K562 (cell line): ENCODE measurements around the gene UBE2Q1. TPM values are rescaled to one million over a fixed set of nuclear protein-coding genes. Genes with fewer than 3 reads are reported as not detected.

Source experiments
- GTF2A2 ChIP-seq: IDR thresholded peaks from 2 replicates; pipeline ENCODE4 v1.6.1; 2016; ENCODE audit warnings: mild to moderate bottlenecking, missing genetic modification characterization, missing compliant biosample characterization
- HMG20A ChIP-seq: fragments of 450-650 bp; formaldehyde crosslinking; conservative IDR thresholded peaks from 2 replicates; pipeline ENCODE4 v1.4.0; 2020; ENCODE audit warnings: mild to moderate bottlenecking, mixed read lengths
- POU5F1 ChIP-seq: fragments of 150-350 bp; IDR thresholded peaks from 2 replicates; pipeline ENCODE4 v1.6.1; 2014; ENCODE audit warnings: borderline replicate concordance, low read length, low read depth, mild to moderate bottlenecking; ENCODE audit not compliant: partially characterized antibody
- RBM25 ChIP-seq: fragments of 200-400 bp; formaldehyde crosslinking; IDR thresholded peaks from 2 replicates; pipeline ENCODE4 v1.6.1; 2018; ENCODE audit warnings: low read length, low read depth, moderate library complexity; ENCODE audit not compliant: severe bottlenecking
- USF2 ChIP-seq: sonication (generic); formaldehyde crosslinking; IDR thresholded peaks from 2 replicates; pipeline ENCODE4 v1.5.0; 2020; ENCODE audit warnings: missing genetic modification reagents
- ZFPM2 ChIP-seq: fragments of 250-450 bp; sonication (Bioruptor Pico); IDR thresholded peaks from 2 replicates; pipeline ENCODE4 v1.5.1; 2022; ENCODE audit warnings: mild to moderate bottlenecking
- ZNF311 ChIP-seq: fragments of 250-450 bp; sonication (Bioruptor Pico); IDR thresholded peaks from 2 replicates; pipeline ENCODE4 v1.4.0; 2020; ENCODE audit warnings: mild to moderate bottlenecking, moderate library complexity
- ZNF551 ChIP-seq: fragments of 250-450 bp; sonication (Bioruptor Pico); IDR thresholded peaks from 2 replicates; pipeline ENCODE4 v1.5.0; 2021; ENCODE audit warnings: mild to moderate bottlenecking, moderate library complexity
- ZNF707 ChIP-seq: fragments of 250-450 bp; sonication (Bioruptor Pico); conservative IDR thresholded peaks from 2 replicates; pipeline ENCODE4 v1.8.0; 2022; ENCODE audit warnings: inconsistent platforms, mild to moderate bottlenecking, moderate library complexity
- polyA plus RNA-seq, 8 experiments: library from polyadenylated mRNA; depleted of rRNA in 4 of 8; stranded (reverse) in 5 of 8; unstranded in 3 of 8; fragments of >200 nt; fragmentation: Nextera tagmentation in 2 of 8; fragmentation: Illumina TruSeq in 1 of 8; extraction: Ambion mirVana in 2 of 8; extraction: Trizol in 1 of 8; gene quantifications; 2 replicates each; pipeline versions ENCODE4 v1.2.1 to v1.2.3, GENCODE V29; 2011 to 2014; ENCODE audit warnings: inconsistent platforms in 1 of 8, missing spikeins in 1 of 8
- total RNA-seq, 7 experiments: library from RNA; depleted of rRNA in 6 of 7; stranded (reverse); fragments of >200 nt in 6 of 7; fragmentation: Illumina TruSeq in 2 of 7; extraction: Trizol in 2 of 7; gene quantifications; 2 replicates each; pipeline versions ENCODE4 v1.2.1 to v1.2.3, GENCODE V29; 2011 to 2021; ENCODE audit warnings: low replicate concordance in 1 of 7
- TF ChIP-seq, protein P1 (sequence below): fragments of 200-800 bp; sonication (Bioruptor generic); IDR thresholded peaks from 2 replicates; pipeline ENCODE4 v1.6.1; 2016; ENCODE audit warnings: missing genetic modification characterization, missing compliant biosample characterization

Gene UBE2Q1
- total and polyA plus RNA-seq, 9 of the 15 experiments (the other 6 are each of a cell fraction or from before 2014, with no cell fraction given) = 8.0 to 58.8 (median 27.6) TPM

GRCh38 chr1:154500533-154500932 lies 57.9 kb downstream of the UBE2Q1 start (continued):
- TF ChIP-seq USF2 (no peak), ZNF707 (CRISPR knock-in tag) (no peak), HMG20A (CRISPR knock-in tag) (no peak), POU5F1 (no peak), RBM25 (no peak), ZNF551 (no peak), ZNF311 (CRISPR knock-in tag) (no peak), GTF2A2 (no peak), ZFPM2 (CRISPR knock-in tag) (no peak)
- TF ChIP-seq, protein P1, sequence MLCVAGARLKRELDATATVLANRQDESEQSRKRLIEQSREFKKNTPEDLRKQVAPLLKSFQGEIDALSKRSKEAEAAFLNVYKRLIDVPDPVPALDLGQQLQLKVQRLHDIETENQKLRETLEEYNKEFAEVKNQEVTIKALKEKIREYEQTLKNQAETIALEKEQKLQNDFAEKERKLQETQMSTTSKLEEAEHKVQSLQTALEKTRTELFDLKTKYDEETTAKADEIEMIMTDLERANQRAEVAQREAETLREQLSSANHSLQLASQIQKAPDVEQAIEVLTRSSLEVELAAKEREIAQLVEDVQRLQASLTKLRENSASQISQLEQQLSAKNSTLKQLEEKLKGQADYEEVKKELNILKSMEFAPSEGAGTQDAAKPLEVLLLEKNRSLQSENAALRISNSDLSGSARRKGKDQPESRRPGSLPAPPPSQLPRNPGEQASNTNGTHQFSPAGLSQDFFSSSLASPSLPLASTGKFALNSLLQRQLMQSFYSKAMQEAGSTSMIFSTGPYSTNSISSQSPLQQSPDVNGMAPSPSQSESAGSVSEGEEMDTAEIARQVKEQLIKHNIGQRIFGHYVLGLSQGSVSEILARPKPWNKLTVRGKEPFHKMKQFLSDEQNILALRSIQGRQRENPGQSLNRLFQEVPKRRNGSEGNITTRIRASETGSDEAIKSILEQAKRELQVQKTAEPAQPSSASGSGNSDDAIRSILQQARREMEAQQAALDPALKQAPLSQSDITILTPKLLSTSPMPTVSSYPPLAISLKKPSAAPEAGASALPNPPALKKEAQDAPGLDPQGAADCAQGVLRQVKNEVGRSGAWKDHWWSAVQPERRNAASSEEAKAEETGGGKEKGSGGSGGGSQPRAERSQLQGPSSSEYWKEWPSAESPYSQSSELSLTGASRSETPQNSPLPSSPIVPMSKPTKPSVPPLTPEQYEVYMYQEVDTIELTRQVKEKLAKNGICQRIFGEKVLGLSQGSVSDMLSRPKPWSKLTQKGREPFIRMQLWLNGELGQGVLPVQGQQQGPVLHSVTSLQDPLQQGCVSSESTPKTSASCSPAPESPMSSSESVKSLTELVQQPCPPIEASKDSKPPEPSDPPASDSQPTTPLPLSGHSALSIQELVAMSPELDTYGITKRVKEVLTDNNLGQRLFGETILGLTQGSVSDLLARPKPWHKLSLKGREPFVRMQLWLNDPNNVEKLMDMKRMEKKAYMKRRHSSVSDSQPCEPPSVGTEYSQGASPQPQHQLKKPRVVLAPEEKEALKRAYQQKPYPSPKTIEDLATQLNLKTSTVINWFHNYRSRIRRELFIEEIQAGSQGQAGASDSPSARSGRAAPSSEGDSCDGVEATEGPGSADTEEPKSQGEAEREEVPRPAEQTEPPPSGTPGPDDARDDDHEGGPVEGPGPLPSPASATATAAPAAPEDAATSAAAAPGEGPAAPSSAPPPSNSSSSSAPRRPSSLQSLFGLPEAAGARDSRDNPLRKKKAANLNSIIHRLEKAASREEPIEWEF (CRISPR knock-in tag) = no peak
- TF ChIP-seq, all 486 proteins: peak for 0
